WTC11 (cell line): ENCODE results near the gene TBKBP1. TPM values are rescaled to one million over a fixed set of nuclear protein-coding genes. Genes with fewer than 3 reads are reported as not detected.

Experiments used
- ATAC-seq: fragments of 200-7000 bp; cut with Tn5 transposase; 2 replicates; pipeline ENCODE4 v1.10.0; 2021; ENCODE audit warnings: mild to moderate bottlenecking, moderate library complexity
- CTCF ChIA-PET: fragments of 300-600 bp; sonication (Branson Sonifier 250); formaldehyde crosslinking; loops from one replicate; lab custom pipeline; 2021; ENCODE audit warnings: antibody characterized with exemption; lab: Charles Lee
- POLR2A ChIA-PET: fragments of 350-600 bp; sonication (Branson Sonifier 250); formaldehyde crosslinking; loops from one replicate; lab custom pipeline; 2021; ENCODE audit warnings: antibody characterized with exemption; lab: Charles Lee
- DNase-seq: peaks from one replicate; pipeline ENCODE4 v3.0.0; 2021; ENCODE audit warnings: low spot score
- H3K27ac Mint-ChIP-seq: 2 replicates; pipeline ENCODE4 v1.8.0; 2021; ENCODE audit warnings: mixed read lengths
- H3K27me3 Mint-ChIP-seq: 2 replicates; pipeline ENCODE4 v1.8.0; 2021; ENCODE audit warnings: low read depth, mild to moderate bottlenecking, moderate library complexity, mixed read lengths
- H3K36me3 Mint-ChIP-seq: 2 replicates; pipeline ENCODE4 v1.8.0; 2021; ENCODE audit warnings: mixed read lengths
- H3K4me1 Mint-ChIP-seq: 2 replicates; pipeline ENCODE4 v1.8.0; 2022; ENCODE audit warnings: mixed read lengths
- H3K4me3 Mint-ChIP-seq: 2 replicates; pipeline ENCODE4 v1.8.0; 2021; ENCODE audit warnings: mild to moderate bottlenecking, moderate library complexity, mixed read lengths
- H3K9me3 Mint-ChIP-seq: 2 replicates; pipeline ENCODE4 v1.8.0; 2021; ENCODE audit warnings: mixed read lengths
- ARID4B ChIP-seq: sonication (generic); formaldehyde crosslinking; IDR thresholded peaks from 2 replicates; pipeline ENCODE4 v1.8.0; 2023; ENCODE audit warnings: missing genetic modification reagents, mild to moderate bottlenecking, borderline replicate concordance
- ATF1 ChIP-seq: sonication (generic); formaldehyde crosslinking; IDR thresholded peaks from 2 replicates; pipeline ENCODE4 v1.8.1; 2023; ENCODE audit warnings: mild to moderate bottlenecking, moderate library complexity, missing genetic modification reagents
- CBFB ChIP-seq: sonication (generic); formaldehyde crosslinking; IDR thresholded peaks from 2 replicates; pipeline ENCODE4 v1.8.1; 2022; ENCODE audit warnings: mild to moderate bottlenecking, low read depth, missing genetic modification reagents
- FOXP1 ChIP-seq: sonication (generic); formaldehyde crosslinking; IDR thresholded peaks from 2 replicates; pipeline ENCODE4 v1.8.0; 2022; ENCODE audit warnings: missing genetic modification reagents, mild to moderate bottlenecking, moderate library complexity, borderline replicate concordance
- GABPB1 ChIP-seq: sonication (generic); formaldehyde crosslinking; IDR thresholded peaks from 2 replicates; pipeline ENCODE4 v1.8.1; 2023; ENCODE audit warnings: mild to moderate bottlenecking, missing genetic modification reagents
- HMGXB4 ChIP-seq: sonication (generic); formaldehyde crosslinking; IDR thresholded peaks from 2 replicates; pipeline ENCODE4 v1.8.1; 2023; ENCODE audit warnings: mild to moderate bottlenecking, moderate library complexity, missing genetic modification reagents
- MLX ChIP-seq: sonication (generic); formaldehyde crosslinking; IDR thresholded peaks from 2 replicates; pipeline ENCODE4 v1.8.1; 2023; ENCODE audit warnings: mild to moderate bottlenecking, missing genetic modification reagents, moderate library complexity
- NFYB ChIP-seq: sonication (generic); formaldehyde crosslinking; conservative IDR thresholded peaks from 2 replicates; pipeline ENCODE4 v1.8.0; 2022; ENCODE audit warnings: low read depth, missing genetic modification reagents
- RELA ChIP-seq: sonication (generic); formaldehyde crosslinking; IDR thresholded peaks from 2 replicates; pipeline ENCODE4 v1.8.1; 2022; ENCODE audit warnings: missing genetic modification reagents, mild to moderate bottlenecking, borderline replicate concordance
- TCF7 ChIP-seq: sonication (generic); formaldehyde crosslinking; IDR thresholded peaks from 2 replicates; pipeline ENCODE4 v1.8.0; 2022; ENCODE audit warnings: mild to moderate bottlenecking, low read depth, missing genetic modification reagents, moderate library complexity
- TEAD1 ChIP-seq: sonication (generic); formaldehyde crosslinking; IDR thresholded peaks from 2 replicates; pipeline ENCODE4 v1.8.0; 2022; ENCODE audit warnings: mild to moderate bottlenecking, missing genetic modification reagents
- ZNF396 ChIP-seq: fragments of 250-450 bp; sonication (Bioruptor Pico); IDR thresholded peaks from 2 replicates; pipeline ENCODE4 v1.8.0; 2021; ENCODE audit warnings: mild to moderate bottlenecking, moderate library complexity, borderline replicate concordance
- ZNF416 ChIP-seq: fragments of 250-450 bp; sonication (Bioruptor Pico); IDR thresholded peaks from 2 replicates; pipeline ENCODE4 v1.9.0; 2021; ENCODE audit warnings: mild to moderate bottlenecking, inconsistent platforms
- total RNA-seq: library from RNA; stranded (reverse); gene quantifications from 3 replicates; pipeline ENCODE4 v1.2.3, GENCODE V29; 2021
- TF ChIP-seq, protein P1 (sequence below): sonication (generic); formaldehyde crosslinking; IDR thresholded peaks from 2 replicates; pipeline ENCODE4 v1.8.1; 2023; ENCODE audit warnings: mild to moderate bottlenecking, missing genetic modification reagents, moderate library complexity
- TF ChIP-seq, protein P2 (sequence below): sonication (generic); formaldehyde crosslinking; IDR thresholded peaks from 2 replicates; pipeline ENCODE4 v1.8.0; 2022; ENCODE audit warnings: mild to moderate bottlenecking, missing genetic modification reagents
- TF ChIP-seq, protein P3 (sequence below): sonication (generic); formaldehyde crosslinking; IDR thresholded peaks from 2 replicates; pipeline ENCODE4 v1.8.0; 2023; ENCODE audit warnings: missing genetic modification reagents
- TF ChIP-seq, protein P4 (sequence below): sonication (generic); formaldehyde crosslinking; IDR thresholded peaks from 2 replicates; pipeline ENCODE4 v1.8.0; 2022; ENCODE audit warnings: mild to moderate bottlenecking, missing genetic modification reagents
- TF ChIP-seq, protein P5 (sequence below): sonication (generic); formaldehyde crosslinking; IDR thresholded peaks from 2 replicates; pipeline ENCODE4 v1.8.0; 2022; ENCODE audit warnings: mild to moderate bottlenecking, missing genetic modification reagents

Gene TBKBP1
- total RNA-seq, 1 experiment from 2014 or later: 17.4 TPM

- TF ChIP-seq GABPB1 (CRISPR knock-in tag) (peak; percentile 15; the same call in 1 of the 2 replicates), HMGXB4 (CRISPR knock-in tag) (no peak)
- TF ChIP-seq, all 79 proteins: peak for 1
- Mint-ChIP-seq H3K9me3 (no peaks in the 10 kb centered on the region), H3K36me3 (no peaks in the 10 kb centered on the region), H3K27ac (peak overlapping the region; percentile 93), H3K27me3 (no peaks in the 10 kb centered on the region), H3K4me3 (peak overlapping the region; percentile 78), H3K4me1 (peaks cover 39% of the 10 kb centered on the region)
- DNase-seq: no peak
- CTCF ChIA-PET: interaction anchor here (0.6 to 2.1 kb wide), 10 partner anchors 12 to 1776 kb away, joined by 3 to 13 read pairs (median 5); partner anchors contain the start of genes KPNB1, SCRN2 and TBX21
- ATAC-seq: no peak
- POLR2A ChIA-PET: interaction anchor here (2.9 kb wide), 1 partner anchor 44 kb away, joined by 15 read pairs; the partner anchor contains the start of gene KPNB1
These were observed 848 bp upstream of the TBKBP1 start for GRCh38 chr17:47692895-47693730.

GRCh38 chr17:47694581-47695428, 844 bp downstream of the TBKBP1 start:
- CTCF ChIA-PET: interaction anchor here (0.9 to 2.1 kb wide), 7 partner anchors 45 to 252 kb away, joined by 3 to 10 read pairs (median 4); partner anchors contain the start of genes KPNB1 and SCRN2
- peaks cover 40% of the 10 kb centered on the region for H3K4me1 Mint-ChIP-seq
- DNase-seq: no peak
- H3K9me3 Mint-ChIP-seq: no peaks in the 10 kb centered on the region
- POLR2A ChIA-PET: interaction anchor here (0.7 to 2.9 kb wide), 2 partner anchors 45 to 48 kb away, joined by 4 to 15 read pairs; partner anchors contain the start of gene KPNB1
- ATAC-seq: no peak; the same call in 1 of the 2 replicates
- peak overlapping the region; percentile 39; the same call in 1 of the 2 replicates for H3K27ac Mint-ChIP-seq
- H3K4me3 Mint-ChIP-seq: peak overlapping the region; percentile 91
- H3K27me3 Mint-ChIP-seq: no peaks in the 10 kb centered on the region
- no peaks in the 10 kb centered on the region for H3K36me3 Mint-ChIP-seq
- TF ChIP-seq ARID4B (CRISPR knock-in tag): peak; percentile 83; the same call in 1 of the 2 replicates
- 0 out of 2 replicates have a peak, but pooled peaks have one; percentile 7 for TF ChIP-seq ZNF416 (CRISPR knock-in tag)
- no peak for TF ChIP-seq ATF1 (CRISPR knock-in tag)
- TF ChIP-seq, protein P1, sequence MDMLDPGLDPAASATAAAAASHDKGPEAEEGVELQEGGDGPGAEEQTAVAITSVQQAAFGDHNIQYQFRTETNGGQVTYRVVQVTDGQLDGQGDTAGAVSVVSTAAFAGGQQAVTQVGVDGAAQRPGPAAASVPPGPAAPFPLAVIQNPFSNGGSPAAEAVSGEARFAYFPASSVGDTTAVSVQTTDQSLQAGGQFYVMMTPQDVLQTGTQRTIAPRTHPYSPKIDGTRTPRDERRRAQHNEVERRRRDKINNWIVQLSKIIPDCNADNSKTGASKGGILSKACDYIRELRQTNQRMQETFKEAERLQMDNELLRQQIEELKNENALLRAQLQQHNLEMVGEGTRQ: peak; percentile 66
- 0 out of 2 replicates have a peak, but pooled peaks have one; percentile 25 for TF ChIP-seq FOXP1
- no peak for TF ChIP-seq TCF7
- 0 out of 2 replicates have a peak, but pooled peaks have one; percentile 18 for TF ChIP-seq CBFB
- TF ChIP-seq TEAD1: peak; percentile 83; the same call in 1 of the 2 replicates
- TF ChIP-seq, protein P2, sequence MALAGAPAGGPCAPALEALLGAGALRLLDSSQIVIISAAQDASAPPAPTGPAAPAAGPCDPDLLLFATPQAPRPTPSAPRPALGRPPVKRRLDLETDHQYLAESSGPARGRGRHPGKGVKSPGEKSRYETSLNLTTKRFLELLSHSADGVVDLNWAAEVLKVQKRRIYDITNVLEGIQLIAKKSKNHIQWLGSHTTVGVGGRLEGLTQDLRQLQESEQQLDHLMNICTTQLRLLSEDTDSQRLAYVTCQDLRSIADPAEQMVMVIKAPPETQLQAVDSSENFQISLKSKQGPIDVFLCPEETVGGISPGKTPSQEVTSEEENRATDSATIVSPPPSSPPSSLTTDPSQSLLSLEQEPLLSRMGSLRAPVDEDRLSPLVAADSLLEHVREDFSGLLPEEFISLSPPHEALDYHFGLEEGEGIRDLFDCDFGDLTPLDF: no peak
- TF ChIP-seq ZNF396: no peak
- no peak for TF ChIP-seq MLX (CRISPR knock-in tag)
- TF ChIP-seq, protein P3, sequence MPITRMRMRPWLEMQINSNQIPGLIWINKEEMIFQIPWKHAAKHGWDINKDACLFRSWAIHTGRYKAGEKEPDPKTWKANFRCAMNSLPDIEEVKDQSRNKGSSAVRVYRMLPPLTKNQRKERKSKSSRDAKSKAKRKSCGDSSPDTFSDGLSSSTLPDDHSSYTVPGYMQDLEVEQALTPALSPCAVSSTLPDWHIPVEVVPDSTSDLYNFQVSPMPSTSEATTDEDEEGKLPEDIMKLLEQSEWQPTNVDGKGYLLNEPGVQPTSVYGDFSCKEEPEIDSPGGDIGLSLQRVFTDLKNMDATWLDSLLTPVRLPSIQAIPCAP: no peak
- no peak for TF ChIP-seq RELA (CRISPR knock-in tag)
- TF ChIP-seq, protein P4, sequence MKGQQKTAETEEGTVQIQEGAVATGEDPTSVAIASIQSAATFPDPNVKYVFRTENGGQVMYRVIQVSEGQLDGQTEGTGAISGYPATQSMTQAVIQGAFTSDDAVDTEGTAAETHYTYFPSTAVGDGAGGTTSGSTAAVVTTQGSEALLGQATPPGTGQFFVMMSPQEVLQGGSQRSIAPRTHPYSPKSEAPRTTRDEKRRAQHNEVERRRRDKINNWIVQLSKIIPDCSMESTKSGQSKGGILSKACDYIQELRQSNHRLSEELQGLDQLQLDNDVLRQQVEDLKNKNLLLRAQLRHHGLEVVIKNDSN (CRISPR knock-in tag): peak; percentile 68
- TF ChIP-seq, protein P5, sequence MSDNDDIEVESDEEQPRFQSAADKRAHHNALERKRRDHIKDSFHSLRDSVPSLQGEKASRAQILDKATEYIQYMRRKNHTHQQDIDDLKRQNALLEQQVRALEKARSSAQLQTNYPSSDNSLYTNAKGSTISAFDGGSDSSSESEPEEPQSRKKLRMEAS (CRISPR knock-in tag): peak; percentile 62; the same call in 1 of the 2 replicates
- no peak for TF ChIP-seq NFYB
